Measurements from ENCODE around the gene XAF1.

DNA sequence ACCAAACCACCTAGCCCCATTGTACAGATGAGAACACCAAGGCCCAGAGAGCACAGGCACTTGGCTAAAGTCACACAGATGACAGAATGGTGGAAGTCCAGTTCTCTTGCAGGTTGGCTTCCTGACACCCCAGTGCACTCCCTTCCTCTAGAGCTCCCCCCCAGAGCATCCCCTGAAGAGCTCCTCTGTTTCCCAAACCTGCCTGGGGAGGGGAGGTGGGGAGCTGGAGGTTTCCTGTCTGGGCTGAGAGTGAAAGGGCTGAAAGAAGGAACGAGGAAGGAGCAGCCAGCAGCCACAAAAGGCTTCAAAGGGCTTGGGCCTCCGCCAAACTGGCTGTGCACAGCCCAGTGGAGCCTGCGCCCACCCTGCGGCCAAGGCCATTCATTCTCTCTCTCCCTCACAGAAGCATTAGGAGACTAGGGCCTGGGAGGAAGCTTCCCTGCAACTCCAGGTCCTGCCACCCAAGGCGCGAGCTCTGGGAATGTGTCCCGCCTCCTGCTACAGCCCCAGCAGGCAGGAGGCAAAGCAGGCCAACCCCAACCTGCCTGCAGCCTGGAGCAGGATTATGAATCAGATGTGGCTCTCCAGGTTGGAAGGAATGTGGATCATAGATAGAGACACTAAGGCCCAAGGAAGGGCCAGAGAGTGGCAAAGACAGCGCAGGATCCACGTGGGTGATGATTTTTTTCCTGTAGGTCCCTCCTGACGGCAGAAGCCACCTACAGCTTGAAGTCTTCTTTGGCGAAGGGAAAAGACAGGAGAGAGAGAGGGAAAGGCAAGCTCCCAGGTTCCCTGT, 43.6 kb upstream of the XAF1 start:
- TF ChIP-seq EP300 (IDR thresholded peaks at IDR 0.05) = no peak
- TF ChIP-seq, protein P1, sequence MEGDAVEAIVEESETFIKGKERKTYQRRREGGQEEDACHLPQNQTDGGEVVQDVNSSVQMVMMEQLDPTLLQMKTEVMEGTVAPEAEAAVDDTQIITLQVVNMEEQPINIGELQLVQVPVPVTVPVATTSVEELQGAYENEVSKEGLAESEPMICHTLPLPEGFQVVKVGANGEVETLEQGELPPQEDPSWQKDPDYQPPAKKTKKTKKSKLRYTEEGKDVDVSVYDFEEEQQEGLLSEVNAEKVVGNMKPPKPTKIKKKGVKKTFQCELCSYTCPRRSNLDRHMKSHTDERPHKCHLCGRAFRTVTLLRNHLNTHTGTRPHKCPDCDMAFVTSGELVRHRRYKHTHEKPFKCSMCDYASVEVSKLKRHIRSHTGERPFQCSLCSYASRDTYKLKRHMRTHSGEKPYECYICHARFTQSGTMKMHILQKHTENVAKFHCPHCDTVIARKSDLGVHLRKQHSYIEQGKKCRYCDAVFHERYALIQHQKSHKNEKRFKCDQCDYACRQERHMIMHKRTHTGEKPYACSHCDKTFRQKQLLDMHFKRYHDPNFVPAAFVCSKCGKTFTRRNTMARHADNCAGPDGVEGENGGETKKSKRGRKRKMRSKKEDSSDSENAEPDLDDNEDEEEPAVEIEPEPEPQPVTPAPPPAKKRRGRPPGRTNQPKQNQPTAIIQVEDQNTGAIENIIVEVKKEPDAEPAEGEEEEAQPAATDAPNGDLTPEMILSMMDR (IDR thresholded peaks at IDR 0.05) = no peak
- TF ChIP-seq POLR2AphosphoS5 (IDR thresholded peaks at IDR 0.05) = no peak
- TF ChIP-seq POLR2A (IDR thresholded peaks at IDR 0.05) = no peak
